Measurements from ENCODE around the gene ZFPM1.

Gene ZFPM1

DNA sequence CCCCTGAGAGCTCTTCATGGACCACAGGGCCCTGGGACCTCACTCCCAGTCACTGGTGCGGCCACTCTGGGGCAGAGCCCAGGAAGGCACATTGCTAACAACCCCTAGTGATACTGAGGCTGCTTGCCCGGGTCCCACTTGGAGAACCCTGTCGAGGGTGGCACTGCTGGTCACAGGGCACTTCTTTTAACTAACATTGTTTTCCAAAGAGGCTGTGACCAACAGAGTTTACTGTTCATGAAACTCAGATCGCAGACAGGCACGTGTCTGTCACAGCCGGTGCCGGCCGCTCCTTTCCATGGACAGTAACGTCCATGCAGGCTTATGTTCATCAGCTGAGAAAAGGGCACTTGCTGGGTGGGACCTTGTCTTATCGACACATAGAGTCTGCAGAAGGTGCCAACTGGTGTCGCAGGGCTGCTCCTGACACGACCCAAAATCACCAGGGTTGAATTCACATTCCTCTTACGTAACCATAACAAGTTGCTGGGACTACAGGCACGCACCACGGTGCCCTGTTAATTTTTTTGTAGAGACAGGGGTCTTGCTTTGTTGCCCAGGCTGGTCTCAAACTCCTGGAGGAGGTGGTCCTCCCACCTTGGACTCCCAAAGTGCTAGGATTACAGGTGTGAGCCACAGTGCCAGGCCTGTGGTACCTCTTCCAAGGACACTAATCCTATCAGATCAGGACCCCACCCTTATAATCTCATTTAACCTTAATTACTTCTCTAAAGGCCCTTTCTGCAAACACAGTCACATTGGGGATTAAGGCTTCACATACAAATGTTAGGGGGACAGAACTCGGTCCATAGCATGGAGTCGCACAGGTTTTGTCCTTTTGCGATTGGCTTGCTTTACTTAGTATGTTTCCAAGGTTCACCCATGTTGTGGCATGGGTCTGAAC lies 115.9 kb downstream of the ZFPM1 start:
- DNase-seq (ENCODE audit: low spot score), result no peak

DNA sequence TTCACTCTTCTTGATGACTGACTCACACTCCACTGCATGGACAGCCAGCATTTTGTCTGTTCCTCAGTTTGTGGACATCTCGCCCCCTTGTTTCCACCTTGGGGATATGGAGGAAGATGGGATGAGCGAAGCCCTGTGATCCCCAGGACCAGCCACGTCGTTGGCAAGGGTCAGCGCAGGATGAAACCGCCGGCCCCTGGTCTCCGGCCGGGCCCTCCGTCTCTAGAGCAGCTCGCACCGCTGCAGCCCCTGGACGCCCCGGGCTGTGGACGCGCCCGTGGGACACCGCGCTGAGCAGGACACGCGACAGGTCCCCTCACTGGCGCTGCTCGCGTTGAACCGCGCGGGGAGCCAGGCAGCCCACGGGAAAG lies 116.5 kb downstream of the ZFPM1 start:
- no peak for DNase-seq (ENCODE audit: low spot score)

GRCh38 chr16:88569985-88570690 lies 117.1 kb downstream of the ZFPM1 start, which contains the start of gene ZC3H18:
Gene ZC3H18 (plus strand): TSS chr16:88570403. CDS start chr16:88577124, 6,721 bp downstream.
- peak; percentile 96 for DNase-seq (ENCODE audit: low spot score)

DNA sequence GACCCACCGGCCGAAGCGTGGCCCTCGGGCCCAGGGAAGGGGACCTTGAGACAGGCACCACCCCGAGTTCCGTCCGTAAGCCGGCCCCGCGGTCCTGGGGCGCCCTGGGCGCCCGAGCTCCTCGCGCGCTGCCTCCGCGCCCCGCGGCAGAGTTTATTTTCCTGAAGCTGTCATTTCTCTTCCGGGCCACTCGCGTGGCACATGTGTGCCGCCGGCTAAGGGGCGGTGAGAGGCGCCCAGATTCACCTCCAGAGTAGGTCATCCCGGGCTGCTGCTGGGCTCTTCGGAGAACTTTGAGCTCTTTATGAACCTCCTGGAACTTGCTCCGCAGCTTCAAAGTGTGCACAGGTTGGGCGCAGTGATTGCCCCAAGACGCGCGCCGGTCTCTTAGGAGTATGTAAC lies 117.6 kb downstream of the ZFPM1 start:
- peak; percentile 33 for DNase-seq (ENCODE audit: low spot score)

- no peak for DNase-seq (ENCODE audit: low spot score)
These were observed 122.2 kb downstream of the ZFPM1 start for GRCh38 chr16:88575251-88575650.

DNA sequence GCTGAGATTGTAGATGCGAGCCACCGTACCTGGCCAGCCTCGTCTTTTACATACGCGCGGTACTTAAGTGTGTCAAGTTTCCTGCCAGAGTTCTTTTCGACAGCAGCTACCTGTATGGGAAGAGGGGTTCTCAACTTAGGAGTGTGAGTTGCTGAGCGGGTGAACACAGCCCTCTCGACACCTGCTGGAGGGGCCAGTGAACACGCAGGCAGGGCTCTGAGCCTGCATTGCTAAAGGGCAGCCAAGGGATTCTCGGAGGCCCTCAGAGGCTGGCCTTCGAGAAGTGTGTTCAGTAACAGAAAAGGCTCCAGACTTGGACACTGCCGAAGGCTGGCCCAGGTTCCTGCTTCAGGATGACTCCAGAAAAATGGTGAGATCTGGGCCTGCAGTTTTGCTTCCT lies 123.2 kb downstream of the ZFPM1 start:
- no peak for DNase-seq (ENCODE audit: low spot score)

- no peak for DNase-seq (ENCODE audit: low spot score)
These were observed 124.1 kb downstream of the ZFPM1 start for GRCh38 chr16:88577166-88577565.

DNA sequence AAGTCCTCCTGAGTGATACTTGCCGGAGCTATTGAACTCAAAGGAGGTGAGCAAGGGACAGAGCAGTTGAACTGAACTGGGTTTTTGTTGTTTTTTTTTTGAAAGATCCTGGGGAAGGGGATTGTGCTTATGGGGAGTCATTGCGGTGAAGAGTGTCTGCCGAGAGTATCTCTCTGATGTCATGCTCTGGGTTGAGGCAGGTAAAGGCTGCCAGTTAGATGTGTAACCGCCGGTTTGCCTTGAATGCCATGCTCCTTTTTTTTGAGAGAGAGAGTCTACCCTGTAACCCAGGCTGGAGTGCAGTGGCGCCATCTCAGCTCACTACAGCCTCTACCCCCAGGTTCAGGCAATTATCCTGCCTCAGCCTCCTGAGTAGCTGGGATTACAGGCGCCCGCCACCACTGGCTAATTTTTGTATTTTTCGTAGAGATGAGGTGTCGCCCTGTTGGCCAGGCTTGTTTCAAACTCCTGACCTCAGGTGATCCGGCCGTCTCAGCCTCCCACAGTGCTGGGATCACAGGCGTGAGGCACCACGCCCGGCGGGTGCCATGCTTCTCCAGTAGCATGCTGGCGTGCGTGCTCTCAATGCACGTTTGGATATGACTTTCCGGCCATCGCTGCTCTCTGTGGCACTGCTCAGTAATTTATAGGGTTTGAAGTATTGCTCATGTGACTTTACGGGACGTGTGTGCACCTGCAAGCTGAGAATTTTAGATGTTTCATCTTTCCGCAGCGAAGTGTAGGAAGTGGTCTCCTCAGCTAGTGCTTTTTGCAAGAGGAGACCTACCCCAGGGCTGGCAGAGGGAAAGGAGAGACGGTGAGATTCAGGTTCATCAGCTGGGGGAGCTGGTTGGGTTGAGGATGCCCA lies 125.6 kb downstream of the ZFPM1 start:
- DNase-seq (ENCODE audit: low spot score), result no peak

DNA sequence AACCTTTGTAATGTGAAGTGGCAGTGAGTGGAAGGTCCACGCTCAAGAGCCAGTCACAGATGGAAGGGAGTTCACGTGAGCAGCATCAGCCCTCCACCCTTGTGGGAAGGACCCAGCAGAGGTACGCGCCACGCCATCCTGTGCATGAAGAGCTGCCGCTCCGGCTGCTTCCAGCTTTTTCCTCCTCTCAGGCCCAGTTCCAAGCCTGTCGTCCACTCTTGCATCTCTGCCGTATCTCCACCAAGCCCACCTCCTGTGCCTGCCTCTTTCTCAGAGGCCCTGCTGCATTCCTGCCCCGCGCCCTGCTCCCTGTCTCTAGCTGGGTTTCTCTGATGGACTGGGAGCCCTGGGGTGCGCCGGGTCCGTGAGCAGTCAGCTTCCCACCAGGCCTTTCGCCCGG lies 127.3 kb downstream of the ZFPM1 start:
- no peak for DNase-seq (ENCODE audit: low spot score)

- no peak for DNase-seq (ENCODE audit: low spot score)
These were observed 128.0 kb downstream of the ZFPM1 start for GRCh38 chr16:88581033-88581432.

- DNase-seq (ENCODE audit: low spot score), result no peak
These were observed 130.0 kb downstream of the ZFPM1 start for GRCh38 chr16:88582912-88583575.

GRCh38 chr16:88584676-88585075 lies 131.6 kb downstream of the ZFPM1 start:
- no peak for DNase-seq (ENCODE audit: low spot score)

GRCh38 chr16:88585269-88585668 lies 132.2 kb downstream of the ZFPM1 start:
- no peak for DNase-seq (ENCODE audit: low spot score)

DNA sequence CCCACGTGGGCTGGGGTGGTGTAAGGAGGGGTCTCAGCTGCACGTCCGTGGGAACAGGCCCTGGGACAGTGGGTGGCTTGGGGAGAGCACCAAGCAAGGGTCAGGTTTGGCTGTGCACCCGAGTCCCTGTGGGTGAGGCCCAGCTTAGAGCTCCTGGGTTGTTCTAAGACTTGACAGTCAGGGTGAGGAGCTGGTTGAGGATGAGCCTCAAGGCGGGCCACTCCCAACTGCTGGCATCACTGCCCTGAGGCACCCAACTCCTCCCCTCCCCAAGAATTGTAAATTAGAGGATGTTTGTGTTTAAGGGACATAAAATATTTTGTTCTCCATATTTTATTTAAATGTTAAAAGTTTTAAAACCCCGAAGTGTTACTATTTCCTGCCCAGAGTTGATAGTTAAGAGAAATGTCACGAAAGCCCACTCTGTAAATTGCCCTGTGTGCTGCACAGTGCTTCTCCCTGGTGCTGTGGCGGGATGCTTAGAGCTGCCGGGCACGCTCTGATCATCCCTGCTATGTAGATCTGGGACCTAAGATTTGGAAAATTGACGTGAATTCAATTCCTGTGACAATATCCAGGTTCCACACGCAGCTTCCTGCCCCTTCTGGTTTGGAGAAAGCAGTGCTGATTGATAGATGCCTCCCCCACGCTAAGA lies 133.0 kb downstream of the ZFPM1 start:
- no peak for DNase-seq (ENCODE audit: low spot score)
